Measurements from ENCODE around the gene TAAR1.

Gene TAAR1

DNA sequence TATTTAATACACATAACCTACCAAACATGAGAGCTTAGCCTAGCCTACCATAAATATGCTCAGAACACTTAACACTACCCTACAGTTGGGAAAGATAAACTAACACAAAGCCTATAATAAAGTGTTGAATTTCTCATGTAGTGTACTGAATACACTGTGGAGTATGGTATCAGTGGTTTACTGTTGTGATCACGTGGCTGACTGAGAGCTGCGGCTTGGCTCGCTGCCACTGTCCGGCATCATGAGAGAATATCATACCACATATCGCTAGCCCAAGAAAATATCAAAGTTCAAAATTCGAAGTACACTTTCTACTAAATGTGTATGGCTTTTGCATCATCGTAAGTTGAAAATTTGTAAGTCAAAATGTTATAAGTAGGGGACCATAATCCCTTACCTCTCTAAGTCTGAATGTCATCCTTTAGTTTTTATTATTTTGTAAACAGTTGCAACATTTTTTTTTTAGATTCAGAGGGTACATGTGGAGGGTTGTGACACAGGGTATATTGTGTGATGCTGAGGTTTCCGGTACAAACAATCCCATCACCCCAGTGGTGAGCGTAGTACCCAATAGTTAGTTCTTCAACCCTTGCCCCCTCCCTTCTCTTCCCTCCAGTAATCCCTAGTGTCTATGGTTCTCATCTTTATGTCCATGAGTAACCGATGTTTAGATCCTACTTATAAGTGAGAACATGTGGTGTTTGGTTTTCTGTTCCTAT lies 14.6 kb upstream of the TAAR1 start:
- no peaks in the 10 kb centered on the region for H3K36me3 ChIP-seq (ENCODE audit: insufficient read depth, low read length)
- peaks cover 5% of the 10 kb centered on the region; the same call in 1 of the 2 replicates for H3K27me3 ChIP-seq (ENCODE audit: insufficient read depth, low read length)
- H3K27ac ChIP-seq (ENCODE audit: low read depth, low read length, poor library complexity, severe bottlenecking), result no peak overlapping the region
- no peaks in the 10 kb centered on the region for H3K9me3 ChIP-seq (ENCODE audit: low read length)
- H4K20me1 ChIP-seq (ENCODE audit: insufficient read depth, low read length), result no peaks in the 10 kb centered on the region
- no peaks in the 10 kb centered on the region for H3F3A ChIP-seq (ENCODE audit: insufficient read depth, low read length)
- no peak overlapping the region for H3K4me3 ChIP-seq (ENCODE audit: low read depth, low read length, poor library complexity, severe bottlenecking)
- H3K4me1 ChIP-seq (ENCODE audit: insufficient read depth, low read length, severe bottlenecking), result peaks cover 8% of the 10 kb centered on the region
- TF ChIP-seq EZH2 (IDR thresholded peaks at IDR 0.05; ENCODE audit: borderline replicate concordance, low read length), result no peak
- TF ChIP-seq, protein P1, sequence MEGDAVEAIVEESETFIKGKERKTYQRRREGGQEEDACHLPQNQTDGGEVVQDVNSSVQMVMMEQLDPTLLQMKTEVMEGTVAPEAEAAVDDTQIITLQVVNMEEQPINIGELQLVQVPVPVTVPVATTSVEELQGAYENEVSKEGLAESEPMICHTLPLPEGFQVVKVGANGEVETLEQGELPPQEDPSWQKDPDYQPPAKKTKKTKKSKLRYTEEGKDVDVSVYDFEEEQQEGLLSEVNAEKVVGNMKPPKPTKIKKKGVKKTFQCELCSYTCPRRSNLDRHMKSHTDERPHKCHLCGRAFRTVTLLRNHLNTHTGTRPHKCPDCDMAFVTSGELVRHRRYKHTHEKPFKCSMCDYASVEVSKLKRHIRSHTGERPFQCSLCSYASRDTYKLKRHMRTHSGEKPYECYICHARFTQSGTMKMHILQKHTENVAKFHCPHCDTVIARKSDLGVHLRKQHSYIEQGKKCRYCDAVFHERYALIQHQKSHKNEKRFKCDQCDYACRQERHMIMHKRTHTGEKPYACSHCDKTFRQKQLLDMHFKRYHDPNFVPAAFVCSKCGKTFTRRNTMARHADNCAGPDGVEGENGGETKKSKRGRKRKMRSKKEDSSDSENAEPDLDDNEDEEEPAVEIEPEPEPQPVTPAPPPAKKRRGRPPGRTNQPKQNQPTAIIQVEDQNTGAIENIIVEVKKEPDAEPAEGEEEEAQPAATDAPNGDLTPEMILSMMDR (IDR thresholded peaks at IDR 0.05; ENCODE audit: low read length), result no peak
- no peak overlapping the region for H3K4me2 ChIP-seq (ENCODE audit: low read length)
- no peaks in the 10 kb centered on the region for H3K9me2 ChIP-seq (ENCODE audit: low read depth, low read length)
- H3K9ac ChIP-seq (ENCODE audit: low read length), result no peak overlapping the region
- H3K79me2 ChIP-seq (ENCODE audit: insufficient read depth, low read length), result no peaks in the 10 kb centered on the region
- H2AFZ ChIP-seq (ENCODE audit: low read length), result no peak overlapping the region

GRCh38 chr6:132671295-132671694 lies 12.3 kb upstream of the TAAR1 start:
- Histone ChIP-seq H3F3A (ENCODE audit: insufficient read depth, low read length) (no peaks in the 10 kb centered on the region), H3K36me3 (ENCODE audit: insufficient read depth, low read length) (no peaks in the 10 kb centered on the region), H3K9ac (ENCODE audit: low read length) (no peak overlapping the region), H3K4me2 (ENCODE audit: low read length) (no peak overlapping the region), H3K27ac (ENCODE audit: low read depth, low read length, poor library complexity, severe bottlenecking) (no peak overlapping the region), H3K79me2 (ENCODE audit: insufficient read depth, low read length) (no peaks in the 10 kb centered on the region), H3K4me1 (ENCODE audit: insufficient read depth, low read length, severe bottlenecking) (peaks cover 8% of the 10 kb centered on the region), H2AFZ (ENCODE audit: low read length) (no peak overlapping the region), H3K4me3 (ENCODE audit: low read depth, low read length, poor library complexity, severe bottlenecking) (no peak overlapping the region), H3K9me2 (ENCODE audit: low read depth, low read length) (no peaks in the 10 kb centered on the region), H3K9me3 (ENCODE audit: low read length) (no peaks in the 10 kb centered on the region), H3K27me3 (ENCODE audit: insufficient read depth, low read length) (no peaks in the 10 kb centered on the region), H4K20me1 (ENCODE audit: insufficient read depth, low read length) (no peaks in the 10 kb centered on the region)
- TF ChIP-seq EZH2 (IDR thresholded peaks at IDR 0.05; ENCODE audit: borderline replicate concordance, low read length), result no peak

- TF ChIP-seq EZH2 (IDR thresholded peaks at IDR 0.05; ENCODE audit: borderline replicate concordance, low read length), result no peak
- TF ChIP-seq, protein P1 (IDR thresholded peaks at IDR 0.05; ENCODE audit: low read length), result peak; percentile 78
- no peak overlapping the region for H3K9ac ChIP-seq (ENCODE audit: low read length)
Observed at GRCh38 chr6:132669690-132670291, 10.8 kb upstream of the TAAR1 start.

More at GRCh38 chr6:132669690-132670291, 10.8 kb upstream of the TAAR1 start:
- Histone ChIP-seq H3K4me3 (ENCODE audit: low read depth, low read length, poor library complexity, severe bottlenecking) (no peak overlapping the region), H3K4me1 (ENCODE audit: insufficient read depth, low read length, severe bottlenecking) (peaks cover 8% of the 10 kb centered on the region), H3K79me2 (ENCODE audit: insufficient read depth, low read length) (no peaks in the 10 kb centered on the region), H2AFZ (ENCODE audit: low read length) (no peak overlapping the region), H3K27ac (ENCODE audit: low read depth, low read length, poor library complexity, severe bottlenecking) (no peak overlapping the region), H3K4me2 (ENCODE audit: low read length) (no peak overlapping the region), H3K36me3 (ENCODE audit: insufficient read depth, low read length) (no peaks in the 10 kb centered on the region), H3K9me2 (ENCODE audit: low read depth, low read length) (no peaks in the 10 kb centered on the region), H4K20me1 (ENCODE audit: insufficient read depth, low read length) (no peaks in the 10 kb centered on the region), H3K9me3 (ENCODE audit: low read length) (no peaks in the 10 kb centered on the region), H3K27me3 (ENCODE audit: insufficient read depth, low read length) (no peaks in the 10 kb centered on the region), H3F3A (ENCODE audit: insufficient read depth, low read length) (no peaks in the 10 kb centered on the region)

Measured in OCI-LY1 (cell line).